Ureter (tissue), 1 donor: Measurements from ENCODE around the gene CAMTA1. TPM values are rescaled to one million over a fixed set of nuclear protein-coding genes. Genes with fewer than 3 reads are reported as not detected.

Experiments used
- DNase-seq: peaks from one replicate; pipeline ENCODE4 v3.0.0-alpha.2; 2020; ENCODE audit warnings: low spot score
- total RNA-seq: library from RNA; stranded (reverse); gene quantifications from one replicate; pipeline ENCODE4 v1.2.4, GENCODE V29; 2023
- donor health status: DM: yes; HTN: yes; CAD: no.

Gene CAMTA1
- total RNA-seq, 1 donor from 2014 or later: 88.1 TPM

DNA sequence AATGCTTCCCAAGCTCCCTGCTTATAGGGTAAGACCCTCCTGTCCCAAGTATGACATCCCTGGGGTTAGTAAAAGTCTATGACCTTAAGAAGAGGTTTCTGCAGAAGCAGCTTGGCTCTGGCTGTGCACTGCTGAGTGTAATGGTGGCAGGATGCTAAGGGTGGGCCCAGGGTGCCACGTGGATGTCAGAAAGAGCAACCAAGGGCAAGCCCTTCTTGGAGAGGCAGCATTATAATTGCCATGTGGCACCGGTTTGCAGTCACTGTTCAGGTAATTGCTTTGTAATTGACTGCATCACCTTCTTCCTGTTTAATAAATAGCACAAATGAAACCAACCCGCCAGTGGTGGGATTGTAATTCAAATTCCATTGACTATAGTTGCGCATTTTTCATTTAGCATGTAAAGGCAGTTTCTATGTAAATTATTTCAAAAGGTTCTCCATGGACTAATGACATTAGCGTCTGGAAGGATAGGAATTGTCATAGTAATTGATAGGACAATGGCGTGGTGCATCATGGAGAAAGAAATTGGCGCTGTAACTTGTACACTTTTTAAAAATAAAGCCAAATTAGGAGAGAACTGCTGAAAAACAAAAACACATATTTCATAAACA, 495.2 kb downstream of the CAMTA1 start:
- DNase-seq: no peak

DNA sequence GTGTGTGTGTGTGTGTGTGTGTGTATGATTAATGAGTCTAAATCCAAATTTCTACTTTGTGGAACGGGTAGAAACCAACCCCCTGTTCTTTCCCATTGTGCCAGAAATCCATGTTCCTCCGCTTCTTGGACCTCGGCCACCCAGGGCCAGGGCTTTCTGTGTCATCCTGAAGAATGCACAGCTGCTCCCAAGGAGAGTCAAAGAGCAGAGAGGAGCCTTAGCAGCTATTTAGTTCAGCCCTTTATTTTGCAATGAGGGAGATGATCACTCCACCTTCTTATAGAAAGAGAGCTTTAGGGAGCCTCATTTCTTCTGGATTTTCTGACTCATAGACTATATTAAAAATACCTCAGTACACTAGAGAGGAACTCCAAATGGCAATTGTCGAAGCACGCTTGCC, 496.6 kb downstream of the CAMTA1 start:
- DNase-seq: peak; percentile 8

DNA sequence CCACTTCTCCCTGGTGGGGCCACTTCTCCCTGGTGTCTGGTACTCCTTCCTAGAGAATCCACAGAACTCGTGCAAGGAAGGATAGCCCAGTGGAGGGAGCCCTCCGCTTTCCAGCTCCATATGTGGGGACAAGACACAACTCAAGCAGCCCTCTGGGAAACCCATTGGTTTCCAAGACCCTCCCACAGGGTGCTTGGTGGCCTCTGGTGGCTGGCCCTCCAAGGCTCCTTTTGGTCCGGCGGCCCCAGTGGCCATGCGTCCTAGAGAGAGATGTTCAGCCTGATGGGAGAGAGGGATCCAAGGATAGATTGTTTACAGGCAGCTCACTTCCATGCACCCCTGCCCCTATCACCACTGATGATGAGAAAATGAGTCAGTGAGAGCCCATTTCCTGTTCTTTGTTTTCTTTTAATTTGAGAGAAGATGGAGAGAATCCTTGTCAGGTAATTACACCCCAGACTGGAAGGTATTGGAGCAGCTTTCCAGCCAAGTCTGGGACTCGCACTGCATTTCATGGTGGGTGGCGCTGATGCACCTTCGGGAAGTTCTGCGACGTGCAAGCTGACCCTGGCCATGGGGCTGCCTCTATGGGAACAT, 499.7 kb downstream of the CAMTA1 start:
- DNase-seq: peak; percentile 14

DNA sequence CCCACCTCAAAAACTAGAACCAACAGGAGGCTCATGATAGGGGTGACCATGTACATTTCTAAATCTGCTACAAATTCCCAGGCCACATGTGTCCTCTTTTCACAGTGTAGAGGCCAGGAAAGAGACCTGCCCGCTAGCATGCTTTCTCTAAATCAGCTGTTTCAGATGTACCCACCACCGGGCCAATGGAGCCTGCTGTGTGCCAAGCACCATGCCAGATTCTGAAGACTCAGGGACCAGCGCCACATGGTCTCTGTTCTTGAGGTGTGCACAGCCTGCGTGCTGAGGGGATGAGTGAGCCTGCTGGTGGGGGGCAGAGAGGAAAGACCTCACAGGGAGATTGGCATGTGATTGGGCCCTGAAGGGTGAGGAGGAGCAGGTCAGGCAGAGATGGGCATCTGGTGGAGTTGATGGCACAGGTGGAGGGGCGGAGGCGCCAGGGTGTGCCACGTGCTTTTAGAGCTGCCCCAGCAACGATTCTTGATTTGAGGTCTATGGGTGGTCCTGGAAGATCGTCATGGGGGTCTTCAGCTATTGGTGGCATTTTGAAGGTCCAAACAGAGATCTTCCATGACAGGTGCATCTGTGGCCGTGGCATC, 500.7 kb downstream of the CAMTA1 start:
- peak; percentile 34 for DNase-seq

DNA sequence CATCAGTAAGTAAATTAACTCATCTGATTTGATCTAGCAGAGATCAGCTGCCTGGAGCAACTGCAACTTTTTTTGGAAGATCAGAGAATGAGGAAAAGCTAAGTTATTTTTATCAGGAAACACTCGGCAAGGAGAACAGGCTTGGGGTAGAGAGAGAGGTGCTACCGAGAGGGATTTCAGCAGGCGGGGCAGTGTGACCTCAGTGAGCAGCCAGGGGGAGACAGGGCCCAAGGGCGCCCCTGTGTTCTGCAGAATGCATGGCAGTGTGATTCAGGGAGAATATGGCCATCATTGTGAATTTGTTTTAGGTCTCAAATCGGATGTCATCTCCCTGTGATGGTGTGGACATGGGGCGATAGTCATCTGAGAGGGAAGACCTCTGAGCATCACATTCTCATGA, 501.8 kb downstream of the CAMTA1 start:
- DNase-seq: peak; percentile 7

DNA sequence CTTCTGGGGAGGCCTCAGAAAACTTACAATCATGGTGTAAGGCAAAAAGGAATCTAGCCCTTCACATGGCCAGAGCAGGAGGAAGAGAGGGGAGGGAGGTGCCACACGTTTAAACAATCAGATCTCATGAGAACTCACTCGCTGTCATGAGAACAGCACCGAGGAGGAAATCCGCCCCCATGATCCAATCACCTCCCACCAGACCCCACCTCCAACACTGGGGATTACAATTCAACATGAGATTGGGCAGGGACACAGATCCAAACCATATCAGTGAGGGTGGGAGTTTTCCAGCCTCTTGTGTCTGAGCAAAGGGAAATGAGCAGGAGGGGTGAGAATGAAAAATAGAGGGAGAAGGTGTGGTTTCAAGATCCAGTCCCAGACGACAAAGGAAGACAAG, 503.7 kb downstream of the CAMTA1 start:
- DNase-seq: peak; percentile 6

DNA sequence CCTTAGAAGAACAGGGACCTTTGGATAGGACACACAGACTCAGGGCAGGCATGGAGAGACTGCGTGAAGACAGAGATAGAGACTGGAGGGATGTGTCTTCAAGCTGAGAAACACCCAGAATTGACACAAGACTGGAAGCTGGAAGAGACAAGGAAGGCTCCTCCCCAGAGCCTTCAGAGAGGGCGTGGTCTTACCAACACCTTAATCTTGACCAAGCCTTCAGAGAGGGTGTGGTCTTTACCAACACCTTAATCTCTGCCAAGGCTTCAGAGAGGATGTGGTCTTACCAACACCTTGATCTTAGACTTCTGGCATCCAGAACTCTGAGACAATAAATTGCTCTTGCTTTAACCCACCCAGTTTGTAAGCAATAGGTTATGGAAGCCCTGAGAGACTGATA, 504.4 kb downstream of the CAMTA1 start:
- peak; percentile 10 for DNase-seq

DNA sequence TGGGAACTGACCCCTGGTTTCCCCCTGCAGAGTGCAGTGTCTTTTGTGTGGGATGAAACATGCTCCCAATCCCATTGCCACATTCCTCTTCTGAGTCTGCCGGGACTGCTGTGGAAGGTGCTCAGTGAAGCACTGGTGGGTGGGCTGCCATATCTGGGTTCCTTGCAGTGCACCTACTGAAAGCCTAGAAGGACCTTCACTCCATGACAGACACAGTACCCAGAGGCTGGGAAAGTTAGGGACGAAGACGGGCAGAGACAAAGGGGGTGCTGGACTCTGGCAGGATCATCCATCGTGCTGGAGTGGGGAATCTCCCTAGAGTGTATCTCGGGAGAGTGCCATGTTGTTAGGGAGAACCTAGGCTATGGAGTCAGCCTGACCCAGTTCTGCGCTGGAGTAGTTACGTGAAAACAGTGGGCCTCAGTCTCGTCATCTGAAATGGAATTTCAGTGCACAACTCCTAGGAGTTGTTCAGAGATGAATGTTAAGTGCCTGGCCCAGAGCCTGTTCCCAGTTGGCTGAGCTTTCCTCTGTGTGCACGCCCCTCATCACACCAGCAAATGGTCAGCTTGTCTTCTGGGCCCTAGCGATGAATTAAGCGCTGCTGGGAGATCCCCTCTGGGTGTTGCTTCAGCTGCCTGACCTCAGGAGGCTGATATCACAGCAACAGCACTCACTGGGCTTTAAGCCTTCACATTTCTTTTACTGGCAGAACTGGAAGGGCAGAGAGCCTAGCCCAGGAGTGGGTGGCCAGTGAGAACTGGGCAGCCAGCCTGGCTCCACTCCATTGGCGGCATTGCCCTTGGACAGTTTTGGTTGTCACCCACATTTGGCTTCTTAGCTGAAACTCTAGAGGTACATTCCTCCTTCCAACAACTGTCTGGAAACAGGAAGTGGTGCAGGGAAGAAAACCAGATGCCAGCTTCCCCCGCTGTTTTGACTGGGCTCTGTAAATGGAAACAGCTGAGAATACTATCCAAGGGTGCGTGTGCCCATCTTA, 506.0 kb downstream of the CAMTA1 start:
- DNase-seq: peak; percentile 18

DNA sequence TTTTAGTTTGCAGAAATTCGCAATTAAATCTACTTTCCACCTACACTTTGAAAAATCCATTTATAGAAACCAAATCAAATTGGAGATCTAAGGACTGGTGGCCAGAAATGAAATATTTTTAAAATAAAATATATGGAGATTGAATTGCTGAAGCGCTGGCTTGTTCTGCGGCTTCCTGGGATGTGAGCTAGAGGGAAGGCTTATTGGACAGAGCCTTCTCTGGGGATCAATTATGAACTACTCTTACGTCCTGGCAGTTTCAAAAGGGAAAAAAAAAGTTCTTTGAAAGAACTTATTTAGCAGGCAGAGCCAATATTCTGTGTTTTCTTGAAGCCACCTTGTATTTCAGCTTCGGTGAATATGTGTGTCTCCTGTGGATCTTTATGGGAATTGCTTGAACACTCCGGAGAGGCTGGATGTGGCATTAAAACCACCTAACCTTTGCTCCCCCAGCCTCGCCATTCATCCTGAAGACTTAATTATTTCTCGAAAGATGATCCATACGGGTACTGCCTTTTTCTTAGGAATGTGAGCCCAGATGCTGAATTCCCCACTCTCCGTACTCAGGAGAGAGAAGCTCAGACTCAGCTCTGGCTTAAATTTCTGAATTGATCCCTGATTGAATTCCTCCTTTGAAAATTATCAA, 506.9 kb downstream of the CAMTA1 start:
- DNase-seq: peak; percentile 10

DNA sequence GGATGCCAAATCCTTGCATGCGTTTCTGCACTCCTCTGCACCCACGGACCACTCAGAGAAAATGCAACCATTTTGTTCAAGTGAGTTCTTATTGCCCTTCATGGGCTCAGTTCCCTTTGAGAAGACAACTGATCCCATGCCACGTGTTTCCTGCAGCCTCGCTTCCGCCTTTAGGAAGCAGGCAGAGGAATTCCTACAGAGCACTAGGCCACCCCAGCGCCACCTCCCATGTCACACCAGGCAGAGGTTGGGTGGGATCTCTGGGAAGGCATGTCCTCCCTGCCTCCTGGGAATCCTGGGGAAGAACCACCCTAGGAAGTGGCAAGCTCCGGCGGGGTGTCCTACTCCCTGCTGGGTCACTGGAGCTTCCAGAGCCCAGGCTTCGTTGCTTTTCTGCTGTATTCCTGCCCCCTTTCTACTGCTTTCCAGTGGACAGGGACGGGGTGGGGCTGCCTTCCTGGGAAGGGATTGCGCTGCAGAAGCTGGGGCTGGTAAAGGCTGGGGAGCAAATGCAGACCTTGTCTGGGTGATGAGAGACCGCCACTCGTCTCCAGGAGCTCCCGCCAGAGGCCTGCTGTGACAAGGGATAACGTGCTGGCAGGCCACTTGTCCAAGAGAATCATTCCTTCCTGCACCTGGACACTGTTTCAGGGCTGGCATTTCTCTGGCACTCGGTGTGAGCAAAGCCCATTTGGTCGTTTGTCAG, 507.6 kb downstream of the CAMTA1 start:
- DNase-seq: peak; percentile 28

DNA sequence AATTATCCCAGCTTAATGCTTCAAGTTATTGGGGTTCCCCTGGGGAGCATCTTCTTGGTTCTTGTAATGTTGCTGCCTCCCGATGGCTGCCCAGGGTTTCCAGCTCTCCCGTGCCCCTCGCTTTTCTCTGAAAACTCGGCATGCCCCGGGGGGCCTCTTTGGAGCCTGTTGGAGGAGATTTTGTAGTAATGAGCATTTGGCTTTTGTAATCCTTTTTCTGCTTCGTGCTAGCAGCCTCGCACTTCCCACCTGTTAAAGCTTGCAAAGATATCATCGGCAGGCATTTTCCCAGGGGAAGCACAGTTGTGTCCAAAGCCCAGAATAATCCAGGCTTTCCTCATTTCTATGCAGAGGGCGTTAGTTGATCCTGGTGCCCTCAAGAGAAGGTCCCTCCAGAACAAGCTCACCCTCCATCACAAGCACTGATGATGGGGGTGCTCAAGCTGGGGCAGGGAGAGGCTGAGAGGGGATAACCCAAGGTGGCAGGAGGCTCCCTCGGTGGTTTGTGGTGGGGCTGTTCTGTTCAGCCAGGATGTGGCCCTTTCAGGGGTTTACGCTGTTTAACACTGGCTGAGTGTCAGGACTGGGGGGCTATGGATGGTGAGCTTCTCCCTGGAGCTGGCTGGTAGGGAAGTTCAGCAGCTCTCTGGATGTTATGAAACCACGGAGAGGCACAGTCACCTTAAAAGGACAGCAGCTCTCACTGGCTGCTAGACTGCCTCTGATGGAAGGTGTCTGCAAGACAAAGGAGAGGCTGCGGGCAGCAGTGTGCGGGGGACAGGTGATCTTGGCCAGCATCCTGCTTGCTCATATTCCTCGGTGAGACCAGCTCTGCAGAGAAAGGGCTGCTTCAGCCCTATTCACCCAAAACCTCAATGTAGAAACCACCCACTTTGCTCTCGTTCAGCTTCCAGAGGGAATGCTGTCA, 508.7 kb downstream of the CAMTA1 start:
- DNase-seq: peak; percentile 24

DNA sequence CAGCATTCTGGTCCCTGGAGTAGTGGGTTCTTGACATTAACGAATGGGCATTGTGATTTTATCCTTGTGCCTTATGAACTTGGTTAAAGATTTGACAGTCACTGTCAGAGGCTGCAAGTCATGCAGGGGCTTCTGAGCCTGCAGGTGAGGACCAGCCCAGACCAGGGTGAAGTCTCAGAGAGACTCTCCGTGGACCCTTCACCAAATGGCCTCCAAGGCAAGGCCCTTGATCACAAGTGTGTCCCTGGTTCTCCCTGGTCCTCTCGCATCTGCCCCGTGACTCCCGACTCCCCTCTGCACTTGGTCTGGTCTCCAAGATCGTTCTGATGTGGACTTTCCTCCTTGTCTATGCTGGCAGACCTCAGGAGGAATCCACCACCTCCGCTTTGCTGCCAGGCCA, 509.4 kb downstream of the CAMTA1 start:
- peak; percentile 22 for DNase-seq

DNA sequence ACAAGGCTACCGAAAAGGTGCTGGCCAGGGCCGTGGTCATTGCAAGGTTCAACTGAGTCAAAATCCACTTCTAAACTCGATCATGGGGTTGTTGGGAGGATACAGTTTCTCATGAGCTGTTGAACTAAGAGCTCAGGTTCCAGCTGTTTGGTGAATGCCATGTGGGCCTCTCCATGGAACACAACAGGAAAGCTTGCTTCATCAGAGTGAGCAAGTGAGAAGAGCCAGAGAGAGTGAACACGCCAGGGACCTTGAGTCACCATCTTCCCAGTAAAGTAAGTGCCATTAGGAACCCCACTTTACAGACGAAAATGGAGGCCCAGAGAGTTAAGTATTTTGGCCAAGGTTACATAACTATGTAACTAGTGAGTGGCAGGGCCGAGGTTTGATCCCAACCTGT, 510.7 kb downstream of the CAMTA1 start:
- DNase-seq: peak; percentile 15

DNA sequence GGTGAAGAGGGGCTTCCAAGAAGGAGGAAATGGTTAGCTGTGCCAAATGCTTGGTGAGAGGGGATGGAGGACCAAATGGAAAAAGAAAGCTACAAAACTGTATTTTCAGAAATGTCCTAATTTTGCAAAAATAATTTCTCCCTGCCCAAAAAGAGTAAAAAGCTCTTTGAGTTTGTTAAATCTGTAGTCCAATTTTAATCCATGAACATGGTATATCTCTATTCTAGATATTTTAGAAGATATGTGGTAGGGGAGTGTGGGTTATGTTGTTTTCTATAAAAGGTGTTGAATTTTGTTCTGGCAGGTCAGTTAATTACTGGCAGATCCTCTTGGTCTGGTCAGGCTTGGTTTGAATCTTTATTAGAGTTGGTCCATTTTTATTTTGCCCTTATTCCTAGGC, 511.7 kb downstream of the CAMTA1 start:
- DNase-seq: no peak

DNA sequence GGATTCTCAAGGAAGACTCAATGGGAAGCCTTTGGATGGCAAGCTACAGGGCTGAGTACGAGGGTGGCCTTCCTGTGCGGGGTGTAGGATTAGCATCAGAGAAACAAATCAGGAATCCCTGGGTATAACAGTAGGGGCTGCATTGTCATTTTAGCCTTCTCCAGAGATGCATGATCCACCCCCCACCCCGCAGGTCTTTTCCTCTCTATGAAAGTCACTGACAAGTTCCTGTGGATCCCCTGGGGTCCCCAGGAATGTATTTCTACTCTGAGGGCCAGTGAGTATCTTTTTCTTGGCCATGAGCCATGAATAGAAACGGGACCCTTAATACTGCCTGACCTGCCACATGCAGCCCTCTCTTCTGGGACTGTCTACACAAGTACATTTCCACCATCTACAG, 512.9 kb downstream of the CAMTA1 start:
- peak; percentile 19 for DNase-seq

DNA sequence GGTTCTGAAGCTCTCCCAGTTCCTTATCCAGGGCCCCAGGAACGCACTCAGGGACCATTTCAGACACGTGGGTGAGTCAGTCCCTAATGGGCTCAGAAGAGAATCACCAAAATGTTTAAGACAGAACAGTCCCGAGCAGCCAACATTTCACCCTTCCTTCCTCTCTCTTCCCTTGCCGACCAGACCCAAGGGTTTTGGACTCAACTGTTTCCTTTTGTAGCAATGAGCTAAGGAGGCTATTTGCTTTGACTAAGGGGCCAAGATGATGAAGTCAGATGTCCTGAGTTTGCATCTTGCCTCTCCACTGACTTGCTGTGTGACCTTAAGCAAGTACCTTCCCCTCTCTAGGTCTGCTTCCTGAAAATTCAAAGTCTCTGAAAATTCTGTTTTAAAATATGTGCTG, 513.5 kb downstream of the CAMTA1 start:
- DNase-seq: peak; percentile 1

DNA sequence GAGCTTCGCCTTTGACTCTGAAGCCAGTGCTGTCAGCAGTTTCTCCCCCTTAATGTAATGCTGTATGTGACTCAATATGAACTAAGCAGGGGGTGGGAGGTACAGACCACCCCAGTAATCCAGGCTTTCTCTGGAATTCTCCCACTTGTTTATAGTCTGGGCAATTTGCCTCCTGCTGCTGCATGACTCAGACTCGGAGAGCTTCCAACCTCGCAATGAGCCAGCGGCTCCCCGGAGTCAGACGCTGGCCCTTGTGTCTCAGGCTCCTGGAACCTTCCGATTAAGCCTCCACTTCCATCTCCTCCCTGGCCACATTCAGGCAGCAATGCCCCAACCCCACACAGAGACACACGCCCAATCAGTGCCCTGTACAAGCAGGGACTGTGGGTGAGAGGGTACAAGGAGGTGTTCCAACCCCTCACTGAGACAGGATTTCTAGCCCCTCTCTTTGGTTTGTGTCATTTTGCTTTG, 514.1 kb downstream of the CAMTA1 start:
- peak; percentile 49 for DNase-seq

DNA sequence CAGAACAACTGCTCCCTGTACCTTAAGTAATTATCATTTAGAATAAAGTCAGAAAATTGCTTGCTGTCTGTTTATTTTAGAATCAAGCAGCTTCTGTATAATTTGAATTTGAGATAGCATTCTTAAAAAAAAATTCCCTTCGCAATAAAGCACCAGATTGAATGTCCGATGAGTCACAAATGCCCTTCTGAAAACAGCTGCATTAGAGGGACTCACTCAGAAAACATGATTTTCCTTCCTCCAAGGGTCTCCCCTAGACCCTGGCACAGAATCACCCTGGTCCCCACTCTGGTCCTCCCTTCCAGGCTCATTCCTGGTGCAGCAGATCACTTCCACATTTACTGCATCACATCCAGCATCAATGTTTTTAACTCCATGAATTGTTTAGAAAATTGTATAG, 514.7 kb downstream of the CAMTA1 start:
- no peak for DNase-seq

DNA sequence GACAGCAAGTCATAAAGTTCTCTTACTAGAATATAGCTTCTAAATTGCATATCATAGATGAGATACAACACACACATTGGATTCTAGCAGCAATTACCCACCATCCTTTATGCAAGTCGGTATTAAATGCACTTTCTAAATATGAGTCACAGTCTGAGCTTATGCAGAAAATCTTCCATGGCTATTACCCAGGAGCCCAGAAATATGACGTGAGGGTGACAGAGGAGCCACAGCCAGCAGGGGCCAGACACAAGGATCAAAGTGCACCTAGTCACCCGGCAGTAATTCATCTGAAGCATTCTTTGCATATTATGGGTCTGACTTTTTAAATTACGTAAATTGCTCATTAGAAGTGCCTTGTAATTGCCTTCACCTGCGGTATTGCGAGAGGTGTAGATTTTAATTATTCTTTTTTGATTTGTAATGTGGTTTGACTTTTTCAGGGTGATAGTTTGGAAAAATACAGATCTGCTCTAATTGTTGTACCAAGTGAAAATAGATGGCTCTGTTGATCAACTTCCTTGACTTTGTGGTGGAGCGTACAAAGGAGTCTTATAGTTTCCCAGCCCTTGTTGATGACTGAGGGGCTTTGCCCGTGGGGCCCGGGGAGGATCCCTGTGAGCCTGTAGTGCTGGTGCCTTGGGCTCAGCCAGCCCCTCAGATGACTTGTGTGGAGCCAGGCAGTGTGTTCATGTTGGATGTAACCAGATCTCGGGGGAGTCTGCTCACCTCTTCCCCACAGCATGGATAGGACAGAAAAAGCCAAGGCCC, 515.8 kb downstream of the CAMTA1 start:
- no peak for DNase-seq
